BLaER1 treated with 17β-estradiol and CSF1 and Interleukin-3, amounts not matched to agents 10 nM and 100 nM (cell line): ENCODE results near the gene ALDH1A1.
"Not testable (repeated sequence)": the region's sequence is repeated elsewhere in the genome, so short reads cannot be mapped to it uniquely, and the experiment has no call there.

Experiments used
- H3K27ac ChIP-seq, 11 experiments: shearing (Covaris generic); formaldehyde crosslinking; 2 replicates each; pipeline ENCODE4 v1.8.1; 2022
- H3K27me3 ChIP-seq, 11 experiments: shearing (Covaris generic); formaldehyde crosslinking; 2 replicates each; pipeline ENCODE4 v1.8.1; 2022
- H3K36me3 ChIP-seq, 11 experiments: shearing (Covaris generic); formaldehyde crosslinking; 2 replicates each; pipeline ENCODE4 v1.8.1; 2022
- H3K4me1 ChIP-seq, 10 experiments: shearing (Covaris generic); formaldehyde crosslinking; 2 replicates each; pipeline ENCODE4 v1.8.1; 2022
- H3K4me2 ChIP-seq, 11 experiments: shearing (Covaris generic); formaldehyde crosslinking; 2 replicates each; pipeline ENCODE4 v1.8.1; 2022
- H3K4me3 ChIP-seq, 10 experiments: shearing (Covaris generic); formaldehyde crosslinking; 2 replicates each; pipeline ENCODE4 v1.8.1; 2022
- H3K9ac ChIP-seq, 11 experiments: shearing (Covaris generic); formaldehyde crosslinking; 2 replicates each; pipeline ENCODE4 v1.8.1; 2022
- H3K9me3 ChIP-seq, 11 experiments: shearing (Covaris generic); formaldehyde crosslinking; replicated peaks in 1 of 11; 2 replicates each; pipeline ENCODE4 v1.8.1; 2022
- H4K20me1 ChIP-seq, 11 experiments: shearing (Covaris generic); formaldehyde crosslinking; 2 replicates each; pipeline ENCODE4 v1.8.1; 2022
- Cebpa-rat ChIP-seq, 11 experiments: shearing (Covaris generic); IDR thresholded peaks; 2 replicates each; pipeline ENCODE4 v1.8.1; 2022

Gene ALDH1A1

DNA sequence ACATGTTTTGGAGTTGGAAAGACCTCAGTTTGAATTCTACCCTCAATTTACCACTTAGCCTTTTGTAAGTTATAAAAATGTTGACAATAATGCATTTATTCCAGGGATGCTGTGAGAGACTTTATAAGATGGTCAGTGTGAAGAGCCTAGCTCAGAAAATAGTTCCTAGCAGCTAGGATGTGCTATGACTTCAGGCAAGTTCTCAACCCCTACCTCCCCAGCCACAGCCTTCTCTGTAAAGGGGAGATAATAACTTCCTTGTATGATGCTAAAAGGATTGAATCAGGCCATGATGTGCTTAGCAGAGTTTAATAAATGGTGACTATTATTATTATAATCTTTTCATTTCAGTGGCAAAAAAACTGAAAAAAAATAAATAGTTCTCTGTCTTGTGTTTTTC is 77.6 kb downstream of the ALDH1A1 start:
- no peak overlapping the region for H3K4me2 ChIP-seq
- no peaks in the 10 kb centered on the region for H4K20me1 ChIP-seq
- H3K4me1 ChIP-seq, result no peaks in the 10 kb centered on the region
- no peaks in the 10 kb centered on the region for H3K36me3 ChIP-seq
- no peaks in the 10 kb centered on the region for H3K9me3 ChIP-seq
- no peak for TF ChIP-seq Cebpa-rat (IDR thresholded peaks at IDR 0.05)
- H3K9ac ChIP-seq, result no peak overlapping the region
- H3K27me3 ChIP-seq, result no peaks in the 10 kb centered on the region
- no peak overlapping the region for H3K27ac ChIP-seq
- no peak overlapping the region for H3K4me3 ChIP-seq

GRCh38 chr9:72874344-72874743 is 78.5 kb downstream of the ALDH1A1 start:
- no peak overlapping the region for H3K27ac ChIP-seq
- H3K4me1 ChIP-seq, result no peaks in the 10 kb centered on the region
- TF ChIP-seq Cebpa-rat (IDR thresholded peaks at IDR 0.05), result no peak
- H3K36me3 ChIP-seq, result no peaks in the 10 kb centered on the region
- H3K9me3 ChIP-seq, result no peaks in the 10 kb centered on the region
- no peak overlapping the region for H3K4me2 ChIP-seq
- H3K4me3 ChIP-seq, result no peak overlapping the region
- no peaks in the 10 kb centered on the region for H3K27me3 ChIP-seq
- no peak overlapping the region for H3K9ac ChIP-seq
- H4K20me1 ChIP-seq, result no peaks in the 10 kb centered on the region

GRCh38 chr9:72873456-72873855 is 79.4 kb downstream of the ALDH1A1 start:
- Histone ChIP-seq H3K9ac (no peak overlapping the region), H3K9me3 (no peaks in the 10 kb centered on the region), H3K27ac (no peak overlapping the region), H3K4me2 (no peak overlapping the region), H3K4me1 (no peaks in the 10 kb centered on the region), H4K20me1 (no peaks in the 10 kb centered on the region), H3K36me3 (no peaks in the 10 kb centered on the region), H3K4me3 (no peak overlapping the region), H3K27me3 (no peaks in the 10 kb centered on the region)
- no peak for TF ChIP-seq Cebpa-rat (IDR thresholded peaks at IDR 0.05)

DNA sequence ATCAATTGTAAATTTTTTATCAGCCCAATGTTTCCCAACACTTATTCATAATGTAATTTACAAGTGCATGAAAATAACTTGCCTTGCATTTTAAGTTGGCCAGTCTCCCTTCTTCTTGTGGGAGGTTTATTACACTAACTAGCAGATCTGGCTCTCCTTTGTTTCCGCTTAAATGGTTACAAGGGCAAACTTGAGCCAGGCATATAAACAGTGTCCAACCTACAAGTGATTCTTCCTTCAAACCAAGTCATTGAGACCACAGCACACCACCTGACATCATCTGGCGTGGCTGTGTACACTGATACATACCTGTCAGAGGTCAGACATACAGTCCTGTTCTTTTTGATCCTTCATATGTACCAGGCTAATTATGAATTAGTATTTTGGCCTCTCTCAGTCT is 80.1 kb downstream of the ALDH1A1 start:
- Histone ChIP-seq H3K9ac (no peak overlapping the region), H3K4me2 (no peak overlapping the region), H3K27me3 (no peaks in the 10 kb centered on the region), H3K9me3 (peaks cover 0 to 5% (median 2%) of the 10 kb centered on the region in 11 experiments; a peak in 7 of 22 replicates), H3K27ac (no peak overlapping the region), H3K4me1 (no peaks in the 10 kb centered on the region), H3K4me3 (no peak overlapping the region), H3K36me3 (no peaks in the 10 kb centered on the region), H4K20me1 (no peaks in the 10 kb centered on the region)
- TF ChIP-seq Cebpa-rat (IDR thresholded peaks at IDR 0.05), result no peak

DNA sequence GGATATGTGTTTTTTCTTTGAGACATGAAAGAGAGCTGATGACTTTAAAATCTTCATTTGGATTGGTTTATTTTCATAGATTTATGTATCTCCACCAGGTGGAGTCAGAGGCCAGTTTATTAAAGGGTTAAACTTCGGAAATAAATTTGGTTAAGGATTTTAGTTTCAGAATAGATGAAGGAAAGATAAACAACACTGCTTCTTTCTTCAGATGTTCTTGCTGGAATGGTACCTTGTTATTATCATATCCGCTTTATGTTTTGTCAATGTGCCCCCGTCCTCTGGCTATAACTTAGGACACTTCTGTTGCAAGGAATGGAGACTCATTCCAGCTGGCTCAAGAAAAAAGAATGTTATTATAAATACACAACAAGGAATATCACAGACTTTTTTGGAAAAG is 81.2 kb downstream of the ALDH1A1 start:
- no peak for TF ChIP-seq Cebpa-rat (IDR thresholded peaks at IDR 0.05)
- no peak overlapping the region for H3K27ac ChIP-seq
- no peak overlapping the region for H3K4me2 ChIP-seq
- no peak overlapping the region for H3K4me3 ChIP-seq
- no peaks in the 10 kb centered on the region for H3K4me1 ChIP-seq
- H3K9me3 ChIP-seq, result peaks cover 0 to 11% (median 6%) of the 10 kb centered on the region in 11 experiments; a peak in 9 of 22 replicates
- no peak overlapping the region for H3K9ac ChIP-seq
- H4K20me1 ChIP-seq, result no peaks in the 10 kb centered on the region
- H3K27me3 ChIP-seq, result no peaks in the 10 kb centered on the region
- no peaks in the 10 kb centered on the region for H3K36me3 ChIP-seq

DNA sequence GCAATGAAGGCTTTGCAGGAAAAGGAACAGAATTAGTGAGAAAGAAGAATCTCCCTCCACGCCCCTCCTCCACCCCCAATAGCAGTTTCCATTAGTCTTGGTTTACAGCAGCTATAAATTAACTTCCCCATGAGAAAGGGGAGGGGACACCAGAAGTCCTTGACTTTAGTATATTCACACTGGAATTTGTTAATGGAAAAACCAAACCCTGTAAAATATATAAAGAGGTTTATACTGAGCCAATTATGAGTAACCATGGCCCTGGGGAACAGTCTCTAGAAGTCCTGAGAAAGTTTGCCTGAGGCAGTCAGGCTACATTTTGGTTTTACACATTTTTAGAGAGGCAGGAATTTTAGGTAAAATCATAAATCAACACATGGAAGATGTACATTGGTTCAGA is 88.5 kb downstream of the ALDH1A1 start:
- H3K27me3 ChIP-seq, result no peaks in the 10 kb centered on the region
- H3K4me3 ChIP-seq, result no peak overlapping the region
- H3K9me3 ChIP-seq, result peaks cover 0 to 11% (median 6%) of the 10 kb centered on the region in 11 experiments; a peak in 9 of 22 replicates
- H3K36me3 ChIP-seq, result no peaks in the 10 kb centered on the region
- no peaks in the 10 kb centered on the region for H4K20me1 ChIP-seq
- H3K27ac ChIP-seq, result no peak overlapping the region
- no peak overlapping the region for H3K9ac ChIP-seq
- no peaks in the 10 kb centered on the region for H3K4me1 ChIP-seq
- TF ChIP-seq Cebpa-rat (IDR thresholded peaks at IDR 0.05), result no peak
- H3K4me2 ChIP-seq, result no peak overlapping the region

DNA sequence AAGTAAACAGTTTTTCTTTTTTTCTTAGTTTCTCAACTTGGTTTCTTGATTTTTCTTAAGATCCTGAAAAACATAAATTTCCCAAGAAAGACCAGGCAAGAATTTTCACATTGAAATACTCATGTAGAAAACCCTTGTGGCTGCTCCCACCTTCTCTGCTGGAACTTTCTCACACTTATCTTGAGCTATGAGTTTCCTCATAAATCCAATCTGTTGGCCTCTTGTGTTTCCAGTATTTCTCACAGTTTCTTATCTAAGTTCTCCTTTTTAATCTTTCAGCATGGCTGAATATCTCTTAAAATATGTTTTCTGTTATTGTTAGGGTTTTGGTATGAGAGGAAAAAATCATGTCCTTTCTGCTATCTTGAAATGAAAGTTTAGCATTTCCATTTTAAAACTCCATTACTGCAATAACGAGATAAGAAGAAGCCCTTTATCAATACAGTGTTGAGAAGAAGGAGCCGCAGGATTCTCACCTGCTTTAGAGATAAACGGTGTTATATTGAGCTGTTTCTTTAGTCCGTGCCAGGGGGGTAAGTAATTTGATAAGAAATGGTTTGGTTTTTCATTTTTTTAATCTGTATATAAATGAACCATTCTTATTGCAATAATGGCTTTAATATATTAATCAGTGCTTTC is 89.3 kb downstream of the ALDH1A1 start:
- Histone ChIP-seq H3K4me3 (no peak overlapping the region), H3K4me1 (no peaks in the 10 kb centered on the region), H4K20me1 (no peaks in the 10 kb centered on the region), H3K36me3 (no peaks in the 10 kb centered on the region), H3K27me3 (no peaks in the 10 kb centered on the region), H3K9me3 (peaks cover 0 to 11% (median 6%) of the 10 kb centered on the region in 11 experiments; a peak in 9 of 22 replicates), H3K9ac (no peak overlapping the region), H3K4me2 (no peak overlapping the region), H3K27ac (no peak overlapping the region)
- no peak for TF ChIP-seq Cebpa-rat (IDR thresholded peaks at IDR 0.05)

GRCh38 chr9:72862788-72863187 is 90.1 kb downstream of the ALDH1A1 start:
- H3K4me2 ChIP-seq, H3K36me3 ChIP-seq, H3K4me1 ChIP-seq, H3K9ac ChIP-seq, H3K4me3 ChIP-seq, H3K9me3 ChIP-seq, H3K27ac ChIP-seq, H3K27me3 ChIP-seq, H4K20me1 ChIP-seq: not testable (repeated sequence)

GRCh38 chr9:72858089-72858912 is 94.6 kb downstream of the ALDH1A1 start:
- H3K4me3 ChIP-seq, result no peak overlapping the region
- H3K4me1 ChIP-seq, result peaks cover 0 to 8% (median 0%) of the 10 kb centered on the region in 10 experiments; a peak in 4 of 20 replicates
- no peaks in the 10 kb centered on the region for H3K27me3 ChIP-seq
- no peaks in the 10 kb centered on the region for H3K36me3 ChIP-seq
- H3K9ac ChIP-seq, result peak overlapping the region in 1 of 11 experiments; percentile 15; a peak in 1 of 22 replicates
- no peak for TF ChIP-seq Cebpa-rat (IDR thresholded peaks at IDR 0.05)
- H3K27ac ChIP-seq, result peak overlapping the region in 4 of 11 experiments; percentile 1 to 44 (median 7); a peak in 1 of 22 replicates
- no peaks in the 10 kb centered on the region for H3K9me3 ChIP-seq
- no peaks in the 10 kb centered on the region for H4K20me1 ChIP-seq
- no peak overlapping the region for H3K4me2 ChIP-seq

DNA sequence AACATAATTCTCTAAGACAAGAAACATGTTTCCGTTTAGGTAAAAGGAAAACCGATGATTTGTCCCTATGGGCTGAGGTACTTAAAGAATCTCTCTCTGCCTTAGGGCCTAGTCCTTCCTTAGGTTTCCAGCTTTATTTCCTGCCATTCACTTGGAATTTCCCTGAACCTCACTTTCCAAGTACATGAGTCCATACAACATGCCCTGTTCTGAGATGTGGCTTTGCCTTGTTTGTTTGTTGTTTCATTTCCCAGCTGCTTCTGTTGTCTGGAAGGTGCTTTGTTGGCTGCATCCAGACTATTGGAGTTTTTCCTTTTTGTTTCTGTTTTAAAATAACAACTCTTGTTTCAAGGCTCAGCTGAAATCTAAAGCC is 95.2 kb downstream of the ALDH1A1 start:
- peak overlapping the region in 3 of 11 experiments; percentile 1 to 44 (median 2); a peak in 1 of 22 replicates for H3K27ac ChIP-seq
- peak overlapping the region in 1 of 11 experiments; percentile 15; a peak in 1 of 22 replicates for H3K9ac ChIP-seq

More for the DNA sequence above, 95.2 kb downstream of the ALDH1A1 start:
- Histone ChIP-seq H3K4me2 (no peak overlapping the region), H3K9me3 (no peaks in the 10 kb centered on the region), H3K36me3 (no peaks in the 10 kb centered on the region), H3K4me1 (peaks cover 0 to 8% (median 0%) of the 10 kb centered on the region in 10 experiments; a peak in 4 of 20 replicates), H3K4me3 (no peak overlapping the region), H4K20me1 (no peaks in the 10 kb centered on the region), H3K27me3 (no peaks in the 10 kb centered on the region)
- TF ChIP-seq Cebpa-rat (IDR thresholded peaks at IDR 0.05), result no peak
